Keratinocyte (primary cell): Measurements from ENCODE around the gene TP63. TPM values are rescaled to one million over a fixed set of nuclear protein-coding genes. Genes with fewer than 3 reads are reported as not detected.

ENCODE experiments used
- DNase-seq: peaks from one replicate; pipeline ENCODE4 v3.0.0-alpha.2; 2011; ENCODE audit warnings: low read depth, missing footprints, low spot score
- FAIRE-seq: peaks from 2 replicates; lab custom pipeline; 2011; peaks lifted over from hg19 to GRCh38; lab: Jason Lieb, UNC
- H2AFZ ChIP-seq: 2 replicates; pipeline ENCODE4 v1.6.0; 2012; ENCODE audit warnings: low read length, control low read depth, inconsistent platforms; ENCODE audit not compliant: control insufficient read depth
- H3K27ac ChIP-seq: 2 replicates; pipeline ENCODE4 v1.5.1; 2011; ENCODE audit warnings: low read length; ENCODE audit not compliant: control insufficient read depth, insufficient read depth
- H3K27me3 ChIP-seq: 3 replicates; pipeline ENCODE4 v1.6.0; 2011; ENCODE audit warnings: low read length; ENCODE audit not compliant: control insufficient read depth, insufficient read depth; ENCODE audit errors: extremely low read depth
- H3K36me3 ChIP-seq, 2 experiments: 2 replicates in 1 of 2; 3 replicates in 1 of 2; pipeline ENCODE4 v1.5.1; 2011; ENCODE audit warnings: low read length in 2 of 2, mild to moderate bottlenecking in 1 of 2; ENCODE audit not compliant: control insufficient read depth in 2 of 2, insufficient read depth in 2 of 2; ENCODE audit errors: extremely low read depth in 1 of 2
- H3K4me1 ChIP-seq: 3 replicates; pipeline ENCODE4 v1.5.1; 2011; ENCODE audit warnings: low read length; ENCODE audit not compliant: control insufficient read depth, insufficient read depth; ENCODE audit errors: extremely low read depth
- H3K4me2 ChIP-seq: 3 replicates; pipeline ENCODE4 v1.6.0; 2011; ENCODE audit warnings: low read depth, low read length; ENCODE audit not compliant: control insufficient read depth, insufficient read depth; ENCODE audit errors: extremely low read depth
- H3K4me3 ChIP-seq, 3 experiments: fragments of 200-600 bp in 1 of 3; sonication (generic) in 1 of 3; 2 replicates in 2 of 3; 3 replicates in 1 of 3; pipeline ENCODE4 v1.5.1; 2011 to 2016; ENCODE audit warnings: low read length in 3 of 3, mild to moderate bottlenecking in 3 of 3, control low read depth in 2 of 3, inconsistent platforms in 1 of 3, low read depth in 1 of 3, mixed read lengths in 1 of 3, mixed run types in 1 of 3, moderate library complexity in 1 of 3; ENCODE audit not compliant: control insufficient read depth in 2 of 3, insufficient read depth in 2 of 3; ENCODE audit errors: extremely low read depth in 1 of 3
- H3K79me2 ChIP-seq: 2 replicates; pipeline ENCODE4 v1.6.0; 2012; ENCODE audit warnings: low read length; ENCODE audit not compliant: control insufficient read depth, insufficient read depth
- H3K9ac ChIP-seq: 3 replicates; pipeline ENCODE4 v1.6.0; 2011; ENCODE audit warnings: low read length; ENCODE audit not compliant: control insufficient read depth, insufficient read depth; ENCODE audit errors: extremely low read depth
- H3K9me1 ChIP-seq: 3 replicates; pipeline ENCODE4 v1.6.0; 2011; ENCODE audit warnings: low read length; ENCODE audit not compliant: control insufficient read depth, insufficient read depth; ENCODE audit errors: extremely low read depth
- H3K9me3 ChIP-seq: 2 replicates; pipeline ENCODE4 v1.5.1; 2012; ENCODE audit warnings: low read depth, low read length; ENCODE audit not compliant: control insufficient read depth
- H4K20me1 ChIP-seq: 3 replicates; pipeline ENCODE4 v1.6.0; 2011; ENCODE audit warnings: low read length; ENCODE audit not compliant: control insufficient read depth, insufficient read depth; ENCODE audit errors: extremely low read depth
- EZH2 ChIP-seq: IDR thresholded peaks from one replicate; pipeline ENCODE4 v1.6.1; 2012; ENCODE audit warnings: inconsistent platforms, mild to moderate bottlenecking, low read length, moderate library complexity
- dilution Hi-C: fragments of 300-500 bp; cut with MboI; formaldehyde crosslinking; loops from one replicate; pipeline ENCODE4 v1.7.0; 2020; ENCODE audit warnings: low sequenced_read_pairs; ENCODE audit not compliant: extremely low pct_ligation_motif_present
- polyA plus RNA-seq, 5 experiments: library from polyadenylated mRNA; depleted of rRNA in 3 of 5; stranded (reverse) in 3 of 5; stranded (forward) in 1 of 5; unstranded in 1 of 5; fragments of >200 nt; gene quantifications; 1 replicate in 1 of 5; 2 replicates in 3 of 5; 3 replicates in 1 of 5; pipeline versions ENCODE4 v1.2.1 to v1.2.3, GENCODE V29; 2011 to 2012; ENCODE audit warnings: missing spikeins in 2 of 5, low read depth in 1 of 5, low replicate concordance in 1 of 5
- TF ChIP-seq, protein P1 (sequence below), 3 experiments: IDR thresholded peaks in 1 of 3; conservative IDR thresholded peaks in 1 of 3; optimal IDR thresholded peaks in 1 of 3; 2 replicates in 2 of 3; 3 replicates in 1 of 3; pipeline versions ENCODE3 to v1.5.1; 2011; ENCODE audit warnings: low read length in 3 of 3, mild to moderate bottlenecking in 3 of 3, moderate library complexity in 2 of 3, control low read depth in 1 of 3, inconsistent platforms in 1 of 3; ENCODE audit not compliant: insufficient read depth in 2 of 3; ENCODE audit errors: extremely low read depth in 1 of 3

The TP63 gene
- polyA plus RNA-seq, 1 donor (not counting 4 experiments of a cell fraction or from before 2014, with no cell fraction given): 214 TPM

DNA sequence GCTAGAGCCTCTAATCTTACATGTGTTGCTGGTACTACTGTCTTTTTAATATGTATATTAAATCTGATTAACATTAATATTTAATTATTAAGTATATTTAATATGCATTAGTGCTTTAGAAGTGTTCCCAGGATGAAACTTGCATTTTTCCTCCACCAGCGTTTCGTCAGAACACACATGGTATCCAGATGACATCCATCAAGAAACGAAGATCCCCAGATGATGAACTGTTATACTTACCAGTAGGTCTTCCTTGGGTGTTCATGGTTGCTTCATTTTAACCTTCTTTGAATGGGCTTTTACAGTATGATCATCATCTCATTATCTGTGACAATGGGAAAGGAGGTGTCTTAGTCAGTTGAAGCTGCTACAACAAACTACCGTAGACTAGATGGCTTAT lies 238.0 kb downstream of the TP63 start:
- no peak overlapping the region for H2AFZ ChIP-seq
- peaks cover 10% of the 10 kb centered on the region for H3K79me2 ChIP-seq
- no peak overlapping the region for H3K4me2 ChIP-seq
- no peak overlapping the region for H3K9ac ChIP-seq
- H3K36me3 ChIP-seq: peaks cover 42 to 80% of the 10 kb centered on the region in 2 experiments
- no peaks in the 10 kb centered on the region for H3K9me1 ChIP-seq
- no peak for TF ChIP-seq EZH2
- TF ChIP-seq, protein P1, sequence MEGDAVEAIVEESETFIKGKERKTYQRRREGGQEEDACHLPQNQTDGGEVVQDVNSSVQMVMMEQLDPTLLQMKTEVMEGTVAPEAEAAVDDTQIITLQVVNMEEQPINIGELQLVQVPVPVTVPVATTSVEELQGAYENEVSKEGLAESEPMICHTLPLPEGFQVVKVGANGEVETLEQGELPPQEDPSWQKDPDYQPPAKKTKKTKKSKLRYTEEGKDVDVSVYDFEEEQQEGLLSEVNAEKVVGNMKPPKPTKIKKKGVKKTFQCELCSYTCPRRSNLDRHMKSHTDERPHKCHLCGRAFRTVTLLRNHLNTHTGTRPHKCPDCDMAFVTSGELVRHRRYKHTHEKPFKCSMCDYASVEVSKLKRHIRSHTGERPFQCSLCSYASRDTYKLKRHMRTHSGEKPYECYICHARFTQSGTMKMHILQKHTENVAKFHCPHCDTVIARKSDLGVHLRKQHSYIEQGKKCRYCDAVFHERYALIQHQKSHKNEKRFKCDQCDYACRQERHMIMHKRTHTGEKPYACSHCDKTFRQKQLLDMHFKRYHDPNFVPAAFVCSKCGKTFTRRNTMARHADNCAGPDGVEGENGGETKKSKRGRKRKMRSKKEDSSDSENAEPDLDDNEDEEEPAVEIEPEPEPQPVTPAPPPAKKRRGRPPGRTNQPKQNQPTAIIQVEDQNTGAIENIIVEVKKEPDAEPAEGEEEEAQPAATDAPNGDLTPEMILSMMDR (optimal IDR thresholded peaks at IDR 0.05 in 1 of 3, IDR thresholded peaks at IDR 0.05 in 1 of 3, conservative IDR thresholded peaks at IDR 0.05 in 1 of 3; ENCODE audit: extremely low read depth in 1 of 3, insufficient read depth in 2 of 3, low read length in 3 of 3): no peak
- no peak overlapping the region for H3K4me3 ChIP-seq
- FAIRE-seq (no peak), DNase-seq (no peak)
- H3K27me3 ChIP-seq: no peaks in the 10 kb centered on the region
- H3K4me1 ChIP-seq: peaks cover 2% of the 10 kb centered on the region
- H3K9me3 ChIP-seq: no peaks in the 10 kb centered on the region
- no peak overlapping the region for H3K27ac ChIP-seq
- dilution Hi-C loops: no loop called here
- H4K20me1 ChIP-seq: no peaks in the 10 kb centered on the region

- peaks cover 2% of the 10 kb centered on the region for H3K4me1 ChIP-seq
- no peaks in the 10 kb centered on the region for H4K20me1 ChIP-seq
- H3K27me3 ChIP-seq: no peaks in the 10 kb centered on the region
- no peak for DNase-seq
- H3K4me3 ChIP-seq: no peak overlapping the region
- H3K27ac ChIP-seq: no peak overlapping the region
- no peaks in the 10 kb centered on the region for H3K9me3 ChIP-seq
- dilution Hi-C loops: no loop called here
- peaks cover 8% of the 10 kb centered on the region for H3K79me2 ChIP-seq
- no peak for FAIRE-seq
- H3K9me1 ChIP-seq: no peaks in the 10 kb centered on the region
- TF ChIP-seq EZH2: no peak
- TF ChIP-seq, protein P1 (optimal IDR thresholded peaks at IDR 0.05 in 1 of 3, IDR thresholded peaks at IDR 0.05 in 1 of 3, conservative IDR thresholded peaks at IDR 0.05 in 1 of 3; ENCODE audit: extremely low read depth in 1 of 3, insufficient read depth in 2 of 3, low read length in 3 of 3): no peak
- H3K4me2 ChIP-seq: no peak overlapping the region
- H3K9ac ChIP-seq: no peak overlapping the region
- H3K36me3 ChIP-seq: peaks cover 43 to 70% of the 10 kb centered on the region in 2 experiments
- no peak overlapping the region for H2AFZ ChIP-seq
Measured at GRCh38 chr3:189871418-189871817, 240.2 kb downstream of the TP63 start.
